GM18526 (cell line): Measurements from ENCODE around the gene RALGAPB.

Experiments
- POLR2A ChIP-seq: IDR thresholded peaks from 3 replicates; pipeline ENCODE4 v1.6.1; 2011; ENCODE audit not compliant: insufficient read length; ENCODE audit errors: extremely low read depth

RALGAPB gene

GRCh38 chr20:38520261-38520660 is 47.6 kb downstream of the RALGAPB start:
- TF ChIP-seq POLR2A: no peak

GRCh38 chr20:38523697-38524096 is 51.1 kb downstream of the RALGAPB start:
- no peak for TF ChIP-seq POLR2A

GRCh38 chr20:38528167-38528566 is 55.5 kb downstream of the RALGAPB start:
- no peak for TF ChIP-seq POLR2A

- TF ChIP-seq POLR2A: no peak
Measured at GRCh38 chr20:38531021-38531420, 58.4 kb downstream of the RALGAPB start.

- TF ChIP-seq POLR2A: no peak
Measured at GRCh38 chr20:38534756-38535155, 62.1 kb downstream of the RALGAPB start.

- no peak for TF ChIP-seq POLR2A
Measured at GRCh38 chr20:38536310-38536709, 63.7 kb downstream of the RALGAPB start.

- no peak for TF ChIP-seq POLR2A
Measured at GRCh38 chr20:38537176-38537575, 64.5 kb downstream of the RALGAPB start.

GRCh38 chr20:38538789-38539188 is 66.1 kb downstream of the RALGAPB start:
- no peak for TF ChIP-seq POLR2A

GRCh38 chr20:38543014-38543906 is 70.6 kb downstream of the RALGAPB start:
- no peak for TF ChIP-seq POLR2A

GRCh38 chr20:38545771-38546170 is 73.1 kb downstream of the RALGAPB start:
- no peak for TF ChIP-seq POLR2A

GRCh38 chr20:38547288-38548085 is 74.8 kb downstream of the RALGAPB start:
- no peak for TF ChIP-seq POLR2A

GRCh38 chr20:38548356-38549083 is 75.9 kb downstream of the RALGAPB start:
- no peak for TF ChIP-seq POLR2A

- TF ChIP-seq POLR2A: no peak
Measured at GRCh38 chr20:38550274-38550673, 77.6 kb downstream of the RALGAPB start.

GRCh38 chr20:38551056-38551626 is 78.5 kb downstream of the RALGAPB start:
- no peak for TF ChIP-seq POLR2A

GRCh38 chr20:38554986-38555385 is 82.3 kb downstream of the RALGAPB start:
- no peak for TF ChIP-seq POLR2A

GRCh38 chr20:38555395-38555794 is 82.8 kb downstream of the RALGAPB start:
- no peak for TF ChIP-seq POLR2A

- TF ChIP-seq POLR2A: no peak
Measured at GRCh38 chr20:38557174-38557573, 84.5 kb downstream of the RALGAPB start.
